ENCODE measurements around the gene TMIE. TPM values are rescaled to one million over a fixed set of nuclear protein-coding genes. Genes with fewer than 3 reads are reported as not detected.
"Not testable (repeated sequence)": the region's sequence is repeated elsewhere in the genome, so short reads cannot be mapped to it uniquely, and the experiment has no call there.

TMIE gene
- total RNA-seq, 1 experiment from 2014 or later: 0.26 TPM

DNA sequence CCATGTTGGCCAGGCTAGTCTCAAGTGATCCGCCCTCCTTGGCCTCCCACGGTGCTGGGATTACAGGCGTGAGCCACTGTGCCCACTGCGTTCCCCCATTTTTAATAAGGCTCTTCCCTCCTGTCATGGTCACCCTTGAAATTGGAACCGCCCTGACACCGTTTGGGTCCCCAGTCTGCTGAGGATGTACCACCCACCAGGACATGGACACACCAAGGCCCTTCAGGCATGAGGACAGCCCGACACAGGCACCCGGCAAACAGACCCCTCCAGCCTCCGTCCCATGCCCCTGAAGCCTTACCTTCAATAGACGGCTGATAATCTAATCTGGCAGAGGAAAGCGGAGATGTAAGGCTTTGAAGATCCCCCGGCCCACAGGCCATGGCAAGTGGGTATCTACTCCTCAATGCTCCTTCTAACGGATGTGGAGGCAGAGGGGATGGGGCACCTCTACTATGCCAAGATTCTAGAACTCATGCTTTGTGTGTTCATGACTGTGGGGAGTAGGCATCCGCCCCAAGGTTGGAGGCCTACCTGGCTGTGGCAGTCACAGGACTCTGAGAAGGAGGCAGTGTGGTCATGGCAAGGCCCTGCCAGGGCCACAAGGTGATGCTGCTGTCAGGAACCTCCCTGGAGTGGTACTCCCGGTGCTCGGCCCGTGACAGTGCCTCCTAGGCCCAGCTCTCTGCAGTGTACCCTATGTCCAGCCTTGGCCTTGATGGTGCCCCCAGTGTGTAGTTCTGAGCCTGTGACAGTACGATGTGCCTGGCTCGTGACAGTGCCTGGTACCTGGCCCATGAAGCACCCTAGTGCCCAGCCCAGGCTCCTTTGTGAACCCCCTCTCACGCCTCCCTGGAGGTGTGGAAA lies 35.0 kb downstream of the TMIE start:
- CTCF ChIA-PET: interaction anchor here (0.7 to 1.0 kb wide), 2 partner anchors 84 to 517 kb away, joined by 3 read pairs; no protein-coding TSS in a partner anchor
- TF ChIP-seq, protein P1, sequence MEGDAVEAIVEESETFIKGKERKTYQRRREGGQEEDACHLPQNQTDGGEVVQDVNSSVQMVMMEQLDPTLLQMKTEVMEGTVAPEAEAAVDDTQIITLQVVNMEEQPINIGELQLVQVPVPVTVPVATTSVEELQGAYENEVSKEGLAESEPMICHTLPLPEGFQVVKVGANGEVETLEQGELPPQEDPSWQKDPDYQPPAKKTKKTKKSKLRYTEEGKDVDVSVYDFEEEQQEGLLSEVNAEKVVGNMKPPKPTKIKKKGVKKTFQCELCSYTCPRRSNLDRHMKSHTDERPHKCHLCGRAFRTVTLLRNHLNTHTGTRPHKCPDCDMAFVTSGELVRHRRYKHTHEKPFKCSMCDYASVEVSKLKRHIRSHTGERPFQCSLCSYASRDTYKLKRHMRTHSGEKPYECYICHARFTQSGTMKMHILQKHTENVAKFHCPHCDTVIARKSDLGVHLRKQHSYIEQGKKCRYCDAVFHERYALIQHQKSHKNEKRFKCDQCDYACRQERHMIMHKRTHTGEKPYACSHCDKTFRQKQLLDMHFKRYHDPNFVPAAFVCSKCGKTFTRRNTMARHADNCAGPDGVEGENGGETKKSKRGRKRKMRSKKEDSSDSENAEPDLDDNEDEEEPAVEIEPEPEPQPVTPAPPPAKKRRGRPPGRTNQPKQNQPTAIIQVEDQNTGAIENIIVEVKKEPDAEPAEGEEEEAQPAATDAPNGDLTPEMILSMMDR (IDR thresholded peaks at IDR 0.05; ENCODE audit: unreplicated experiment): no peak
- BruUV-seq (replicated peaks): no TSS peak
- POLR2A ChIA-PET: interaction anchor here (0.6 kb wide), 1 partner anchor 200 kb away, joined by 3 read pairs; no protein-coding TSS in a partner anchor
- no peak for DNase-seq (ENCODE audit: unreplicated experiment)
- intact Hi-C loops (cut with micrococcal nuclease): no loop called here
- H3K9me3 Mint-ChIP-seq (ENCODE audit: unreplicated experiment): no peaks in the 10 kb centered on the region
- no peaks in the 10 kb centered on the region for H3K36me3 Mint-ChIP-seq (ENCODE audit: insufficient read depth, unreplicated experiment)
- no peaks in the 10 kb centered on the region for H3K4me1 Mint-ChIP-seq (ENCODE audit: insufficient read depth, unreplicated experiment)
- H3K27ac Mint-ChIP-seq (ENCODE audit: low read depth, unreplicated experiment): no peak overlapping the region
- H3K4me3 Mint-ChIP-seq (ENCODE audit: unreplicated experiment): no peak overlapping the region
- peaks cover 40% of the 10 kb centered on the region for H3K27me3 Mint-ChIP-seq (ENCODE audit: insufficient read depth, unreplicated experiment)

DNA sequence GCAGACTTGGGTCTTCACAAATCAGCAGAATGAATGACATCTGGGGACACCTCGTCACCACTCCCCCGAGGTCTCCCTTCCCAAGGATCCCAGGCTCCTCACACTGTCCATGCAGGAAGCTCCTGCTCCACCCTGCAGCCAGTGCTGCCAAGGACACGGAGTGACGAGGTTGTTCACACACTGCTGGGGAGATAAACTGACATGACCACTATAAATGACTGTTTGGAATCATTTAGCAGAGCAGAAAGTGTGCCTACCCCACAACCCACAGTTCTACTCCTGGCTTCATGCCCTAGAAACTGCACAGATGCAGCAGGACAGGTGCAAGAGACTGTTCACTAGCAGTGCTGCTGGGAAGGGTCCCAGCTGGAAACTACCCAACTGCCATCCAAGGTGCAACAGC lies 36.1 kb downstream of the TMIE start:
- intact Hi-C loops (cut with micrococcal nuclease): no loop called here
- CTCF ChIA-PET: interaction anchor here (0.6 kb wide), 1 partner anchor 157 kb away, joined by 5 read pairs; no protein-coding TSS in a partner anchor
- Mint-ChIP-seq H3K36me3 (ENCODE audit: insufficient read depth, unreplicated experiment) (no peaks in the 10 kb centered on the region), H3K4me1 (ENCODE audit: insufficient read depth, unreplicated experiment) (no peaks in the 10 kb centered on the region), H3K9me3 (ENCODE audit: unreplicated experiment) (no peaks in the 10 kb centered on the region), H3K27me3 (ENCODE audit: insufficient read depth, unreplicated experiment) (peaks cover 29% of the 10 kb centered on the region), H3K27ac (ENCODE audit: low read depth, unreplicated experiment) (no peak overlapping the region), H3K4me3 (ENCODE audit: unreplicated experiment) (no peak overlapping the region)
- BruUV-seq (replicated peaks): no TSS peak
- TF ChIP-seq, protein P1 (IDR thresholded peaks at IDR 0.05; ENCODE audit: unreplicated experiment): no peak
- POLR2A ChIA-PET: interaction anchor here (0.7 kb wide), 1 partner anchor 27 kb away, joined by 3 read pairs; no protein-coding TSS in a partner anchor
- no peak for DNase-seq (ENCODE audit: unreplicated experiment)

DNA sequence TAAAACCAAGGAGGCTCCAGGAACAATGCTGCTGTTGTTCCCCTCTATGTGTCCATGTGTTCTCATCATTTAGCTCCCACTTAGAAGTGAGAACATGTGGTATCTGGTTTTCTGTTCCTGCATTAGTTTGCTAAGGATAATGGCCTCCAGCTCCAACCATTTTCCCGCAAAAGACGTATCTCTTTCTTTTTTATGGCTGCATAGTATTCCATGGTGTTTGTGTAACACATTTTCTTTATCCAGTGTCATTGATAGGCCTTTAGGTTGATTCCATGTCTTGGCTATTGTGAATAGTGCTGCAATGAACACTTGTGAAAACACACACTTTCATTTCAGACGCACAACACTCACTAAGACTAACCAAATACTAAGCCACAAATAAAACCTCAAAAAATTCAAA lies 38.4 kb downstream of the TMIE start:
- POLR2A ChIA-PET: interaction anchor here (0.6 kb wide), 1 partner anchor 227 kb away, joined by 3 read pairs; no protein-coding TSS in a partner anchor
- BruUV-seq (replicated peaks); H3K36me3 Mint-ChIP-seq (ENCODE audit: insufficient read depth, unreplicated experiment); H3K9me3 Mint-ChIP-seq (ENCODE audit: unreplicated experiment); H3K4me1 Mint-ChIP-seq (ENCODE audit: insufficient read depth, unreplicated experiment); DNase-seq (ENCODE audit: unreplicated experiment); intact Hi-C loops (cut with micrococcal nuclease); CTCF ChIA-PET; H3K4me3 Mint-ChIP-seq (ENCODE audit: unreplicated experiment); H3K27ac Mint-ChIP-seq (ENCODE audit: low read depth, unreplicated experiment): not testable (repeated sequence)
- peaks cover 24% of the 10 kb centered on the region for H3K27me3 Mint-ChIP-seq (ENCODE audit: insufficient read depth, unreplicated experiment)

DNA sequence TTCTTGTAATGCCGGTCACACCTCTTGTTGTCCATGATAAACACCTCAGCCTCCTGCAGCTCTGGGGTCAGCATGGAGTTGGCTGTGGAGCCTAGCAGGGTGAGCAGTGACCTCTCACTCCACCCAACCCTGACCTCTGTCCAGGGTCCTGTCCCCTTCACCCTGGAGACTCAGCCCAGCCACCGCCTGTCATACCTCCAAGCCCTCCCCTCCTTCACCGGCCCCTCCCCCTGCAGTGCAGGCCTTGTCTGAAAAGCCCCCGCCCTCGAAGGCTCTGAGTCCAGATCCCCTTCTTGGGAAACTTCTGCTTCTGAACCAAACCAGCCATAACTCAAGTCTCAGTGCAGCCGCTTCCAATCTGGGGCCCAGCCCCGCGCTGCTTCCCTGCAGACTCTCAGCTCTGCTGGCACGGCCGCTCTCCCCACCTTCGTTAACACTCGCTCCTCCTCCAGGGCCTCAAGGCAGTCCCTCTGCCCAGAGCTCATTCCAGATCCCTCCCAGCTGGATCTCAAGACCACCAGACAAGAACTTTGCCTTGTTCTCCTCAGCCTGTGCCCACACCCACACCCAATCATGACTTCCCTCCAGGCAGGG lies 41.9 kb downstream of the TMIE start:
- TF ChIP-seq, protein P1 (IDR thresholded peaks at IDR 0.05; ENCODE audit: unreplicated experiment): no peak
- no peak overlapping the region for H3K4me3 Mint-ChIP-seq (ENCODE audit: unreplicated experiment)
- H3K4me1 Mint-ChIP-seq (ENCODE audit: insufficient read depth, unreplicated experiment): no peaks in the 10 kb centered on the region
- peaks cover 13% of the 10 kb centered on the region for H3K27me3 Mint-ChIP-seq (ENCODE audit: insufficient read depth, unreplicated experiment)
- no peak overlapping the region for H3K27ac Mint-ChIP-seq (ENCODE audit: low read depth, unreplicated experiment)
- ChIA-PET CTCF (interaction anchor here (0.7 kb wide), 1 partner anchor 151 kb away, joined by 3 read pairs; no protein-coding TSS in a partner anchor), POLR2A (no interaction called here)
- no peaks in the 10 kb centered on the region for H3K9me3 Mint-ChIP-seq (ENCODE audit: unreplicated experiment)
- no peak for DNase-seq (ENCODE audit: unreplicated experiment)
- intact Hi-C loops (cut with micrococcal nuclease): no loop called here
- BruUV-seq (replicated peaks): no TSS peak
- no peaks in the 10 kb centered on the region for H3K36me3 Mint-ChIP-seq (ENCODE audit: insufficient read depth, unreplicated experiment)

All from MCF 10A (cell line).